Measurements from ENCODE around the gene AMOTL1.
"Not testable (repeated sequence)": the region's sequence is repeated elsewhere in the genome, so short reads cannot be mapped to it uniquely, and the experiment has no call there.

The AMOTL1 gene

DNA sequence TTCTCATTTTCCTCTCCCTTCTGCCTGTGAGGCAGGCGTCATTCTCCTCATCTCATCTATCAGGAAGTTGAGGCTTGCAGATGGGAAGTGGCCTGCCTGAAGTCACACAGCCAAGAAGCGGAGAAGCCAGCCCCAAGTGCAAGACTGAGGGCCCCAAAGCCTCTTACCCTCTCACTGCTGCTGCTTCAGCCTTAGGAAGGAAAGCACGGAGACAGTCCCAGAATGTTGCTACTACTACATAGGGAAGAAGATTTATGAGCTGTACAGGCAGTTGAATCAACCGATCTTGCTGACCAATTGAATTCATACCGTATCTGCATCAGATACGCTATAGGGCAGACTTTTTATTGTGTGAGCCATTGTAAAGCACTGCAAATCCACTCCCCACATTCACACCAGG lies 116.2 kb downstream of the AMOTL1 start:
- DNase-seq, result no peak

DNA sequence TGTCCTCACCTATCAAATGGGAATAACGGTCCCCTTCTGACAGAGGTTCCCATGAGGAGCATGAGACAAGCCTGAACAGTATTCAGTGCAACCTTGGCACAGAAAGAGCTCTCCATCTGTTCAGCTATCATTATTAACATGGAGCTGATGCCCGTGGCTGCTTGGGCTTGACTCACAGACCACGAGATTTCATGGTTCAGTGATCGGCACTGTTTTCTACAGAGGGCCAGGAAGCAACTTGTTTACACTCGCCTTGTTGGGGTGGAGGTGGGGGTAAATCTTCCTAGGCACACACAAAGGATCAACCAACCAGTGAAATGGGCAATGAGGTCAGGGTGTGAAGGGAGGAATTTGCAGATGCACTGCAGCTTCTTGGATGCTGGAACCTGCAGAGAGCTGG lies 117.0 kb downstream of the AMOTL1 start:
- DNase-seq, result no peak

DNA sequence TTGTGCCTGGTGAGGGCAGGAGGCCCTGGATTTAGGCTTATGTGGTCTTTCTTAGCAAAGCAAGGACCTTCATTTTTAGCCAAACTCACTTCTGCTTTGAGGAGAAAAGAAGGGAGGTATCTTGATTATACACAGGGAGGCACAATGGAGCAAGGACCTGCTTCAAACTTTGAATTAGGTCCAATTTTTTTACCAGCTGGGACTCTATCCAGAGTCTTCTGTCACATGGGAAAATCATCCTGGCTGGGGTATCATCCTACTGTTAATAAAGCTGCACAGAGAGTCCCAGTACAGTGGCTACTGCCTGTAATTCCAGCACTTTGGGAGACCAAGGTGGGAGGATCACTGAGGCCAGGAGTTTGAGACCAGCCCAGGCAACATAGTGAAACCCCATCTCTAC lies 117.4 kb downstream of the AMOTL1 start:
- DNase-seq, result no peak

DNA sequence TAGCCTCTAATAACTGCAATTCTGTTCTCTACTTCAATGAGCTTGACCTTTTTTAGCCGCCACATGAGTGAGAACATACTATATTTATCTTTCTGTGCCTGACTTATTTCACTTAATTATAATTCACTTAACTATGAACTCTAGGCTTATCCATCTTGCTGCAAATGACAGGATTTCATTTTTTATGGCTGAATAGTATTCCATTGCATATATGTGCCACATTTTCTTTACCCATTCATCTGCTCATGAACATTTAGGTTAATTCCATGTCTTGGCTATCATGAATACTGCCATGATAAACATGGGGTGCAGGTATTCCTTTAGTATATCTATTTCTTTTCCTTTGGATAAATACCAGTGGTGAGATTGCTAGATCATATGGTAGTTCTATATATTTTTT lies 120.0 kb downstream of the AMOTL1 start:
- no peak for DNase-seq

DNA sequence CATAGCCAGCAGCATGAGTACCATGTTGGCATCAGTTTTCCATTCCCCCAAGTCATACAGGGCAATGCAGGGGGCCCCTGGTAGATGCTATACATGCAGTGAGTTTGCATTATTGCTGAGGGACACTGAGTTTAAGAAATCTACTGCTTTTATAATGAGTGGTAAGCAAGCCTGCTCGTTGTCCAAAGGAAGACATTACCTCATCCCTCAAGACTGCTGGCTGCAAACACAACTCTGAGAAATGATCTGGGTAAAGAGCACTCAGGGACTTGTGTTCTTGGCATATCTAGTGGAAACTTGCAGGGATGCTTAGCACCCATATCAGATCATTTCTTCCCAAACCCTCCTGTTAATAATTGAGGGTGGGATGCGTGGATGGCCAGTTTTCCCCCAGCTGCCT lies 127.3 kb downstream of the AMOTL1 start:
- no peak for DNase-seq

DNA sequence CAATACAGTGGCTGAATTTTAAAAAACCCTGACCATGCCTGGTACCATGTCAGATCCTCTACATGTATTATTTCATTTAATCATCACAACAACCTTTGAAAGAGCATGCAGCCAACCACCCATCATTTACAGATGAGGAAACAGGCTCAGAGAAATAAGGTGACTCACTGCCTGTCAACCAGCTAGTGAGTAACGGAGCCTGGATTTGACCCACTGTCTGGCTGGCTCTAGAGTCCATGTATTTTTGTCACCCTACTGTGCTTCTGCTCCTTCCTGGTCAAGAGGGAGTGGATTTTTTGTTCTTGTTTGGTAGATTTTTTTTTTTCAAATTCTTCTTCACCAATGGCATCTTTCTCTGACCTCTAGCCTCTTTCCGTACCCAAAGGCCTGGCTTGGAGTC lies 127.8 kb downstream of the AMOTL1 start:
- no peak for DNase-seq

DNA sequence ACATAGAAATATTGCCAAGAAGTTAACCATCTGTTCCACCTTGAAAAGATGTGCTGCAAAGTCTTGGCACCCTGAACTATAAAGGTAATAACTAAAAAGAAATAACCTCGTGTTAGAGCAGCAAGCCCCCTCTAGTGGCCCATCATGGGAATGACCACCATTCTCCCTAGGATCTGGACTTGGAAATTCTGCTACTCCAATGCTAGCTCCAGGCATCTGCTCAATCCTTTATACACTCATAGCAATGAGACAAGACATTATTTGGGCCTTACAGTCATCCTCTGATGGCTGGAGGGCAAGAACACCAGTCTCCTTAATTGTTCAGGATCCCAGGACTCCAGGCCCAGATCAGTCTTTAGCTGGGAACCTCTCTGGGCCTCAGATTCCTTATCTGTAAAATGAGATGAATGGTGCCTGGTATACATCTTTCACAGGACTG lies 129.2 kb downstream of the AMOTL1 start:
- no peak for DNase-seq

DNA sequence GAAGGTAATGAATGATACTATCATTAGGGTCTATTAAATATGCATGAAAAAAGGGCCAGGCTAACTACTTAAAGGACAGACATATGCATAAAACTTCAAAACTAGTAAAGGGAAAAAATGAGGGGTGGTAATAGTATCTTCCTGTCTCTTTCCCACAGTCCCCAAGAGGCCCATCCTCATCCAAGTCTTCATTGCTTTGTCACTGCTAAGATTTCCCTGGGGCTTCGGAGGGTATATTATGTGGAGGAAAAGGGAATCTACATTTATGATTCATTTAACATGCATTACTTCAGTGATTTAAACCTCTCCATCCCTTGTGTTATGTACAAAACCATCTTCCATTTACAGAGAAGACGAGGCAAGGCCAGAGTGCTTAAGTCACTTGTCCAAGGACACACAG lies 139.1 kb downstream of the AMOTL1 start:
- DNase-seq, result no peak

DNA sequence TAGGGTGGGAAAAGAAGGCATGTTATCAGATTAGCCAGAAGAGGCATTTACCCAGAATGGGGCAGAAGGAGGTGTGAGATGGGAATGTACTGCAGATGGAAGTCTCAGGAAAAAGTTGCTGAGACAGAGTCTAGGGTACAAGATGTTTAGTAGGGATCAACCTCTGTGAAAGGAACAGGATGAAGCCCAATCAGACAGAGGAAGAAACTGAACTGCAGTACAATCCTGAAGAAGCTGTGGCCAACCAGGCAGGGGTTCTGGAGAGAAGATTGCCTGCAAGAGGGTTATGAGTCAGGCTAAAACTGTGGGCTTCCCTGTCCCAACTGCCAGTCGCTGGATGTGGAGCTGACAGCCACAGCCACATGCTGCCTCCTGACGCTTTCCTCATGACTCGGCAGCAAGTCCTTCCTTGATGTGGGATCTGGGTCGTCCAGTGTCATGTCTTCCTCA lies 141.2 kb downstream of the AMOTL1 start:
- no peak for DNase-seq

DNA sequence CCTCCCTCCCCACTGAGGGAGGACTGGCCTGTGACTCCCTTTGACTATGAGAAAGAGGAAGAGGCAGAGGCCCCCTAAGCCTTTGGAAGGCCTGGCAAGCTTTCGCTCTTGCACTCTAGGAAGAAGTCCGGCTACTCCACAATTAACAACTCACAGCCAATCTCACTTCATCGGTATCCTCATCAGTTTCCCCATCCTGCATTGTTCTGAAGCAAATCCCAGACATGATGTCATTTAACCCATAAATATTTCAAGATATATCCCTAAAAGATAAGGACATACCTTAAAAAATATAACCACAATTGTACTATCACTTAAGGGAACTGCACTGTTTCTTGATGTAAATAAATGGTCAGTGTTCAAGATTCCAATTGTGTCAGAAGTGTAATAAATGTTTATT lies 142.1 kb downstream of the AMOTL1 start:
- no peak for DNase-seq

DNA sequence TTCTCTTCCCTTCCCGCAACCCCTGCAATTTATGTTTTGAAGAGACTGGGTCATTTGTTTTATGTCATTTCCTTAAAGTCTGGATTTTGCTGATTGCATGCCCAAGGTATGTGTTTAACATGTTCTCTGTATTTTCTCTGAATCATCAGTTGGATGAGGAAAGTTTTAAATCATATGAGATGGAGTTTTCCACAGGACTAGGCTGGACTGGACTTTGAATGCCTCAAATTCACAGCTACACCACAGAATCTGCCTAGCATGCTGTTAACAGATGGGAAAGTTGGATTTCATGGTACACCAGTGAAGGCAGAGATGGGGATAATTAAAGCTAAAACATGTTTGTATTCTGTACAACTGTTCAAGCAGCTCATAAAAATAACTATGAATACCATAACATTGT lies 142.6 kb downstream of the AMOTL1 start:
- no peak for DNase-seq

DNA sequence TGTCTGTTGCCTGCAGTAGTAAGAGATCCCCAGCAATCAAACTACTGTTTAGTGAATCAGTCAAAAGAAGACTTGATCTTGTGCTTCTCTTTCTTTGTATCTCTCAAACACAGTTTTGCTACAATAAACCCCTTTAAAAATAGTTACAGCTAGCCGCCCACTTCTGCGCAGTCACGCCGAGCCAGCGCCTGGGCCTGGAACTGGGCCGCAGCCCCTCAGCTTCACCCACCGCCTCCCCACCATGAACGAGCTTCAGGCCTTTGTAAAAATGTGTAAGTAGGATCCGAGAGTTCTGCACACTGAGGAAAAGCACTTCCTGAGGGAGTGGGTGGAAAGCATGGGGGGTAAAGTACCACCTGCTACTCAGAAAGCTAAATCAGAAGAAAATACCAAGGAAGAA lies 144.7 kb downstream of the AMOTL1 start:
- DNase-seq, result no peak

DNA sequence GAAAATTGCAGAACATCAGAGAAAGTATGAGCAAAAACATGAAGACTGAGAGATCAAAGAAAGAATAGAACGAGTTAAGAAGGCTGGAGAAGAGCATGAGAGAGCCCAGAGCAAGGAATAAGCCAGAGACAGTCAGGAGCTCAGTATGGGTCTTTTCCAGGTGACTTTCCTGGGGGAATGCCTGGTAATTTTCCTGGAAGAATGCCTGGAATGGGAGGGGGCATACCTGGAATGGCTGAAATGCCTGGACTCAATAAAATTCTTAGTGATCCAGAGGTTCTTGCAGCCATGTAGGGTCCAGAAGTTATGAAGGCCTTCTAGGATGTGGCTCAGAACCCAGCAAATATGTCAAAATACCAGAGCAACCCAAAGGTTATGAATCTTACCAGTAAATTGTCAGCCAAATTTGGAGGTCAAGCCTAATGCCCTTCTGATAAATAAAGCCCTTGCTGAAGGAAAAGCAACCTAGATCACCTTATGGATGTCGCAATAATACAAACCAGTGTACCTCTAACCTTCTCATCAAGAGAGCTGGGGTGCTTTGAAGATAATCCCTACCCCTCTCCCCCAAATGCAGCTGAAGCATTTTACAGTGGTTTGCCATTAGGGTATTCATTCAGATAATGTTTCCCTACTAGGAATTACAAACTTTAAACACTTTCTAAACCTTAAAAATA lies 145.7 kb downstream of the AMOTL1 start:
- DNase-seq, result not testable (repeated sequence)

DNA sequence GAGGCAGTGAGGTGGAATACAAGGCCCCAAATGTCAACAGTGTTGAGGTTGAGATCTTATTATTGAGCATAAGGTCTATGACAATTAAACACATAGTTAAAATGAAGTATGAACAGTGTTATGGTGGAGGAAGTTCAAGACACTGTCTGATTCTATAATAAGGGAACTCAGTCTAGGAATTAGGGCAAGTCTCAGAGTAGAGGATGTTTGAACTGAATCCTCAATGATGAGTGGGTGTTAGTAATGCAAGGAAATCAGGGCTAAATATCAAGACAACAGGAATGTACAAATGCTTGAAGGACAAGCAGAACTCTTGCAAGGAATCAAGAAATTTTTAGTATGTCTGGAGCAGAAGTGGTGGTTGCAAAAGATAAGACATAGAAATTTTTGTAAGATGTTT lies 152.2 kb downstream of the AMOTL1 start:
- no peak for DNase-seq

DNA sequence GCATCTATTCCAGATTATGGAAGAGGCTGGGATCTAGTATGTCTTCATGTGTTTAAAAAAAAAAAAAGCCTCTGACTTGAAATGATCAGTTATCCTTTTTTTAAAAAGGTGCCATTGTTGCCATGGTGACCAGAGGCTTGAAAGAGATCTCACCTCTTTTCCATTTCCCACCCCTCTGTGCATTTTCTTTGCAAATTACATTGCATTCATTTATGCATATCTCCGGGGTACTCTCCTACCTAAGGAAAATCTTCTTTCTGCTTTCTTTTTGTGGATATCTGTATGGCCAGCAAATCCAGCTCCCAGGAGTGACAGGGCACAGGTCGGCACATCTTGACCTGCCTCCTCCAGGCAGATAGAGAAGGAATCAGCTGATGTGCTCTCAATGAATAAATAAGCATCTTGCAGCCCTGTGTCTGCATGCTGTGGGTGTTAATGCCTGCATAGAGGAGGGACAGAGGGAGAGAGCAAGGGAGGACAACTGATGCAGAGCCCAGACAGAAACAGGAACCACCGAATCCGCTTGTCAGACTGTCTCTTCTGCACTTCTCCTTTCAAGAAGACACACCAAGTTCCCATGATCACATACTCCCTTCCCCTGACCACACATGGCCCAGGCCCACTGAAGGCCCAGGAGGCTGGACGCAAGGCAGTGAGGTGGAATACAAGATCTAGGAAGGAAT lies 154.3 kb downstream of the AMOTL1 start:
- no peak for DNase-seq

DNA sequence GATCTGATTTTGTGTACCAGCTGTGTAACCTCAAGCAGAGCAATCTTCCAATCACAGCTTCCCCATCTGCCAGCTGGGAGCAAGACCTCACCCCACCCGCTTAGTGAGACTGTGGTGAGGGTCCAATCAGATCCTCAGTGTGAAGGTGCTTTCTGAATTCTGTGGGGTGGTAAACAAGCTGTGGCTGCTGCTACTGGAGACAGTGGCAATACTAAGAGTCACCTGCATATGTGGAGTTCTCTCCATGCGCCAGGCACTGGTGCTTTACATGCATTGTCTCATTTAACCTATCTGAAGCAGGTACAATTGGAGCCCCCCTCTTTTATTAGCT lies 154.8 kb downstream of the AMOTL1 start:
- no peak for DNase-seq

DNA sequence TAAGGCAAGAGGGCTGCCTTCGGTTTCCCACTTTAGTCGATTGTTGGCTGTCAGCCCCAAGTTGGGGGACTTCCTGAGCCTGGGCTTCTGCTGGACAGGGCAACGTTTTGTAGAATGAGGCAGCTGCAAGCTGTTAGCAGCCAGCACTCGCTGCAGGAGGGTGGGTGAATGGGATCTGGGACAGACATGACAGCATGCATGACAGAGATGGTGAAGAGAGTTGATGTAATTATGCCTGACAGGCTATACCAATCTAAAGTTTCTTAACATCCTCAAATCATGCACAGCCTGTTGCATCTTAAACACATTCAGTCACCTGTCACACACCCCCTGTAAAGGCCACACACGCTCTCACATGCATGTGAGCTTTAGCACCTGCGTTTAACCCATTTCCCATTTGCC lies 156.0 kb downstream of the AMOTL1 start:
- no peak for DNase-seq

DNA sequence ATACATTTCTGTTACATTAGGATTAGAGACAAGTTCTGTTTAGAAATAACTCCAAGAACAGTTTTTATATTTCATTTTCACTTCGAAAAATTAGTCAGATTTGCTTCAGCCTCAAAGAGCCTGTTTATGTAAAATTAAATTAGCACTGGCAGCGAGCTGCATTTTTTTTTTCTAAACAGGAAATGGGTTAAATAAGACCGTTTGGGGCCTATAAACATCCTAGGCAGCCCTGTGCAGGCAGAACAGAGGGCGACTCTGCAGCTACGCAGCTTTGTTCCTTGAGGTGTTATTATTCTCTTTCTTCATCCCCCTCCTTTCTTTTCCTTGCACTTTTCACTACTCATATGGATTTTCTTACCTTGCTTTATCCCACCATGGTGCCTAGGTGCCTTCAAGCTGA lies 156.5 kb downstream of the AMOTL1 start:
- DNase-seq, result no peak

DNA sequence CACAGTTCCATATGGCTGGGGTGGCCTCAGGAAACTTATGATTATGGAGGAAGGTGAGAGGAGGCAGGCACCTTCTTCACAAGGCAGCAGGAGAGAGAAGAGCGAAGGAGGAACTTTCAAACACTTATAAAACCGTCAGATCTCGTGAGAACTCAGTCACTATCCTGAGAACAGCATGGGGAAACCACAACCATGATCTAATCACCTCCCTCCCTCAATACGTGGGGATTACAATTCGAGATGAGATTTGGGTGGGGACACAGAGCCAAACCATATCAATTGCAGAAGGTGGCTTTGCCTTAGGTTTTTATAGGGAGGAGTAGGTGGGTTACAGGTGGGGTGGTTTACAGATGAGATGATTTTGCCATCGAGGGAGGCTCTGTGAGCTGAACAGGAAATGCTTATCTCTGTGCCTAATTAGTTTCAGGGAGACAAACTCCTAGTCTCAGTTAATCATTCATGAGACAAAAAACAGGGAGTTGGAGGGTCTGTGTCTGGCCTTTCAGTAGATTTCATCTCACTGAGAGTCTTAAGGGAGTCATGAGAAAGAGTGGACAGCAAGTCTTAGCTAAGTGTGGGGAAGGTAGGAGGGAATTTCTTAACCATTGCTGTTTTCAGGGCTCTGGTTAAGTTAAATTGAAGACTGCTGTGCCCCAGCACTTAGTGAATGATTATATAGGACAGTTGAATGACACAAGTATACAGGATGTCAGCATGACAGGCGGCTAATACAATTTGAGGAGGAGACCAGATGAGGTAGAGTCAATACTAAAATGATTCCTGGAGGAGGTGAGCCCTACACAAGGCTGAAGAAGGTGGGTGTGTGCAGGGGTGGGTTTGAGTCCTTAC lies 157.5 kb downstream of the AMOTL1 start:
- no peak for DNase-seq

DNA sequence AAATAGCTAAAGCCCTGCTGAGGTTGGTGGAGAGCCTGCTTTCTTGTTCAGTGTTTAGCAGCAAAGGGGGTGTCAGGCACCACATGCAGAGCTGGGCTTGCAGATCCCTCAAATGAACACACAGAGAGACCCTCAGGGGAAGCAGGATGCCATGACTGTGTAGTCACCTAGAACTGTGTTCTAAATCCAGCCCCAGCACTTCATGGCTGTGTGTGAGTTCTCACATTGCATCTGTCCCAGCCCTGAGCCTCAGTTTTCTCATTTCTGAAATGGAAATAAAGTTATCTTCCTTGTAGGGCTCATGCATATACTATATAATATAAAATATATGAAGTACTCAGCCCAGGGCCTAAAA lies 158.1 kb downstream of the AMOTL1 start:
- DNase-seq, result no peak
